ENCODE data around the gene DNMT3A. TPM values are rescaled to one million over a fixed set of nuclear protein-coding genes. Genes with fewer than 3 reads are reported as not detected.

Gene DNMT3A
- total RNA-seq, 1 experiment from 2014 or later, result 8.0 TPM

- no peak for DNase-seq (ENCODE audit: unreplicated experiment)
- BruUV-seq (replicated peaks), result no TSS peak
- TF ChIP-seq CTCF (IDR thresholded peaks at IDR 0.05; ENCODE audit: unreplicated experiment), result no peak
- no peaks in the 10 kb centered on the region for H3K9me3 Mint-ChIP-seq (ENCODE audit: unreplicated experiment)
- ChIA-PET POLR2A (no interaction called here), CTCF (interaction anchor here (0.8 kb wide), 1 partner anchor 18 kb away, joined by 4 read pairs; no protein-coding TSS in a partner anchor)
- H3K27ac Mint-ChIP-seq (ENCODE audit: low read depth, unreplicated experiment), result no peak overlapping the region
- H3K4me1 Mint-ChIP-seq (ENCODE audit: insufficient read depth, unreplicated experiment), result peaks cover 9% of the 10 kb centered on the region
- no peaks in the 10 kb centered on the region for H3K27me3 Mint-ChIP-seq (ENCODE audit: insufficient read depth, unreplicated experiment)
- peaks cover 11% of the 10 kb centered on the region for H3K36me3 Mint-ChIP-seq (ENCODE audit: insufficient read depth, unreplicated experiment)
- intact Hi-C loops (cut with micrococcal nuclease), result loop anchor here (2.0 kb wide), 1 partner anchor 214 kb away; no protein-coding TSS in a partner anchor
- no peak overlapping the region for H3K4me3 Mint-ChIP-seq (ENCODE audit: unreplicated experiment)
Observed at GRCh38 chr2:25308599-25308998, 33.1 kb downstream of the DNMT3A start.

- no peaks in the 10 kb centered on the region for H3K27me3 Mint-ChIP-seq (ENCODE audit: insufficient read depth, unreplicated experiment)
- peaks cover 9% of the 10 kb centered on the region for H3K4me1 Mint-ChIP-seq (ENCODE audit: insufficient read depth, unreplicated experiment)
- H3K4me3 Mint-ChIP-seq (ENCODE audit: unreplicated experiment), result no peak overlapping the region
- ChIA-PET CTCF (interaction anchor here (0.8 to 1.2 kb wide), 3 partner anchors 19 to 68 kb away, joined by 3 to 4 read pairs (median 3); no protein-coding TSS in a partner anchor), POLR2A (no interaction called here)
- H3K36me3 Mint-ChIP-seq (ENCODE audit: insufficient read depth, unreplicated experiment), result peaks cover 11% of the 10 kb centered on the region
- TF ChIP-seq CTCF (IDR thresholded peaks at IDR 0.05; ENCODE audit: unreplicated experiment), result no peak
- no peaks in the 10 kb centered on the region for H3K9me3 Mint-ChIP-seq (ENCODE audit: unreplicated experiment)
- DNase-seq (ENCODE audit: unreplicated experiment), result no peak
- H3K27ac Mint-ChIP-seq (ENCODE audit: low read depth, unreplicated experiment), result no peak overlapping the region
- intact Hi-C loops (cut with micrococcal nuclease), result loop anchor here (2.0 kb wide), 1 partner anchor 215 kb away; no protein-coding TSS in a partner anchor
- no TSS peak for BruUV-seq (replicated peaks)
Observed at GRCh38 chr2:25307949-25308557, 33.7 kb downstream of the DNMT3A start.

GRCh38 chr2:25306777-25307368 lies 34.9 kb downstream of the DNMT3A start:
- no TSS peak for BruUV-seq (replicated peaks)
- CTCF ChIA-PET, result interaction anchor here (0.8 to 1.2 kb wide), 2 partner anchors 22 to 69 kb away, joined by 3 read pairs; no protein-coding TSS in a partner anchor
- POLR2A ChIA-PET, result interaction anchor here (0.6 kb wide), 1 partner anchor 182 kb away, joined by 3 read pairs; no protein-coding TSS in a partner anchor
- intact Hi-C loops (cut with micrococcal nuclease), result no loop called here
- Mint-ChIP-seq H3K4me1 (ENCODE audit: insufficient read depth, unreplicated experiment) (peaks cover 13% of the 10 kb centered on the region), H3K4me3 (ENCODE audit: unreplicated experiment) (no peak overlapping the region), H3K27me3 (ENCODE audit: insufficient read depth, unreplicated experiment) (no peaks in the 10 kb centered on the region), H3K36me3 (ENCODE audit: insufficient read depth, unreplicated experiment) (peaks cover 11% of the 10 kb centered on the region), H3K27ac (ENCODE audit: low read depth, unreplicated experiment) (no peak overlapping the region), H3K9me3 (ENCODE audit: unreplicated experiment) (no peaks in the 10 kb centered on the region)
- peak; percentile 28 for DNase-seq (ENCODE audit: unreplicated experiment)
- TF ChIP-seq CTCF (IDR thresholded peaks at IDR 0.05; ENCODE audit: unreplicated experiment), result no peak

GRCh38 chr2:25305775-25306174 lies 36.0 kb downstream of the DNMT3A start:
- peaks cover 13% of the 10 kb centered on the region for H3K36me3 Mint-ChIP-seq (ENCODE audit: insufficient read depth, unreplicated experiment)
- ChIA-PET POLR2A (no interaction called here), CTCF (no interaction called here)
- TF ChIP-seq CTCF (IDR thresholded peaks at IDR 0.05; ENCODE audit: unreplicated experiment), result no peak
- no peak overlapping the region for H3K27ac Mint-ChIP-seq (ENCODE audit: low read depth, unreplicated experiment)
- intact Hi-C loops (cut with micrococcal nuclease), result no loop called here
- DNase-seq (ENCODE audit: unreplicated experiment), result no peak
- no peaks in the 10 kb centered on the region for H3K9me3 Mint-ChIP-seq (ENCODE audit: unreplicated experiment)
- peaks cover 11% of the 10 kb centered on the region for H3K4me1 Mint-ChIP-seq (ENCODE audit: insufficient read depth, unreplicated experiment)
- H3K27me3 Mint-ChIP-seq (ENCODE audit: insufficient read depth, unreplicated experiment), result no peaks in the 10 kb centered on the region
- H3K4me3 Mint-ChIP-seq (ENCODE audit: unreplicated experiment), result no peak overlapping the region
- no TSS peak for BruUV-seq (replicated peaks)
